Erythroblast (primary cell): Measurements from ENCODE around the gene PHF20.

ENCODE experiments used
- GATA1 ChIP-seq: IDR thresholded peaks from 2 replicates; pipeline ENCODE4 v1.6.1; 2011; ENCODE audit warnings: low read depth, mild to moderate bottlenecking, control low read depth, low read length, moderate library complexity
- POLR2A ChIP-seq: IDR thresholded peaks from 2 replicates; pipeline ENCODE4 v1.6.1; 2011; ENCODE audit warnings: mild to moderate bottlenecking, low read length

GRCh38 chr20:35849706-35850105 is 77.9 kb downstream of the PHF20 start:
- TF ChIP-seq POLR2A (no peak), GATA1 (no peak)
